Mesodermal cell (in vitro differentiated cells): ENCODE results near the gene WDR64.

Experiments
- H3K27ac ChIP-seq: 2 replicates; pipeline ENCODE4 v1.7.0; 2013; ENCODE audit warnings: mild to moderate bottlenecking, low read depth, low read length, moderate library complexity; ENCODE audit not compliant: severe bottlenecking
- H3K36me3 ChIP-seq: 2 replicates; pipeline ENCODE4 v1.7.1; 2013; ENCODE audit warnings: mild to moderate bottlenecking, low read length, moderate library complexity; ENCODE audit not compliant: control insufficient read depth, insufficient read depth
- H3K4me1 ChIP-seq: one replicate; pipeline ENCODE4 v1.7.1; 2013; ENCODE audit warnings: mild to moderate bottlenecking, low read length; ENCODE audit not compliant: insufficient read depth, control insufficient read depth, poor library complexity, severe bottlenecking
- H3K4me3 ChIP-seq: 2 replicates; pipeline ENCODE4 v1.7.0; 2013; ENCODE audit warnings: low read length, control low read depth, mild to moderate bottlenecking; ENCODE audit not compliant: insufficient read depth, poor library complexity, severe bottlenecking; ENCODE audit errors: extremely low read depth
- H3K9me3 ChIP-seq: 2 replicates; pipeline ENCODE4 v1.7.1; 2013; ENCODE audit warnings: mild to moderate bottlenecking, low read length, moderate library complexity; ENCODE audit not compliant: control insufficient read depth
- WGBS, 2 experiments: methylation state at CpG; one replicate each; pipeline ENCODE4 v1.1.5; 2013; ENCODE audit warnings: missing lambda C conversion rate in 2 of 2; ENCODE audit not compliant: insufficient coverage in 2 of 2; 5-methylcytosine and 5-hydroxymethylcytosine counted together

WDR64 gene

GRCh38 chr1:241738284-241739078 lies 86.4 kb downstream of the WDR64 start:
- H3K9me3 ChIP-seq = no peaks in the 10 kb centered on the region
- H3K4me3 ChIP-seq = no peak overlapping the region
- H3K27ac ChIP-seq = no peak overlapping the region
- no peaks in the 10 kb centered on the region for H3K36me3 ChIP-seq
- no peaks in the 10 kb centered on the region for H3K4me1 ChIP-seq
- 88 to 100% methylated on average over 4 to 5 of the region's 8 CpGs for WGBS, 2 experiments

GRCh38 chr1:241742084-241742483 lies 90.0 kb downstream of the WDR64 start:
- no peaks in the 10 kb centered on the region for H3K4me1 ChIP-seq
- H3K36me3 ChIP-seq = no peaks in the 10 kb centered on the region
- no peaks in the 10 kb centered on the region for H3K9me3 ChIP-seq
- 100% methylated on average over 1 of the region's 4 CpGs for WGBS, 2 experiments
- no peak overlapping the region for H3K27ac ChIP-seq
- no peak overlapping the region for H3K4me3 ChIP-seq

- Histone ChIP-seq H3K9me3 (peaks cover 3% of the 10 kb centered on the region), H3K36me3 (no peaks in the 10 kb centered on the region), H3K4me3 (no peak overlapping the region), H3K27ac (no peak overlapping the region), H3K4me1 (no peaks in the 10 kb centered on the region)
- 78 to 100% methylated on average over 1 of the region's 2 CpGs for WGBS, 2 experiments
These were observed 92.5 kb downstream of the WDR64 start for GRCh38 chr1:241744591-241744990.

DNA sequence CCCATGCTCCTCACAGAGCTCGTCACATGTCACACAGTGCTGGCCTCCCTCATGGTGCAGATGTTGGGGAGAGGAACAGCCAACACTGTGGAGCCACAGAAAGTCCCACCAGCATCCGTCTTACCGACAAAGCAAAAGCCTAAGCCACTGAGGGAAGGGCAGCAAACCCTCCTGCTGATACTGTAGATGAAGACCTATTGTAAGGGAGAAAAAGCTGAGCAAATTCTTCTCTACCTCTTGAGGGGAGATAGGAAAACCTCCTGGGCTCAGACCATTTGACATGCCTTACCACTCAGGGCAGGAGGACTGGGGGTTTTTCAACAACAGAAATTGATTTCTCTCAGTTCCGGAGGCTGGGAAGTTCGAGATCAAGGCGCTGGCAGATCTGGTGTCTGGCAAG lies 95.9 kb downstream of the WDR64 start:
- no peak overlapping the region for H3K4me3 ChIP-seq
- peaks cover 3% of the 10 kb centered on the region for H3K9me3 ChIP-seq
- no peaks in the 10 kb centered on the region for H3K36me3 ChIP-seq
- no peak overlapping the region for H3K27ac ChIP-seq
- WGBS, 2 experiments = 78 to 79% methylated on average over 5 to 6 of the region's 6 CpGs
- no peaks in the 10 kb centered on the region for H3K4me1 ChIP-seq

DNA sequence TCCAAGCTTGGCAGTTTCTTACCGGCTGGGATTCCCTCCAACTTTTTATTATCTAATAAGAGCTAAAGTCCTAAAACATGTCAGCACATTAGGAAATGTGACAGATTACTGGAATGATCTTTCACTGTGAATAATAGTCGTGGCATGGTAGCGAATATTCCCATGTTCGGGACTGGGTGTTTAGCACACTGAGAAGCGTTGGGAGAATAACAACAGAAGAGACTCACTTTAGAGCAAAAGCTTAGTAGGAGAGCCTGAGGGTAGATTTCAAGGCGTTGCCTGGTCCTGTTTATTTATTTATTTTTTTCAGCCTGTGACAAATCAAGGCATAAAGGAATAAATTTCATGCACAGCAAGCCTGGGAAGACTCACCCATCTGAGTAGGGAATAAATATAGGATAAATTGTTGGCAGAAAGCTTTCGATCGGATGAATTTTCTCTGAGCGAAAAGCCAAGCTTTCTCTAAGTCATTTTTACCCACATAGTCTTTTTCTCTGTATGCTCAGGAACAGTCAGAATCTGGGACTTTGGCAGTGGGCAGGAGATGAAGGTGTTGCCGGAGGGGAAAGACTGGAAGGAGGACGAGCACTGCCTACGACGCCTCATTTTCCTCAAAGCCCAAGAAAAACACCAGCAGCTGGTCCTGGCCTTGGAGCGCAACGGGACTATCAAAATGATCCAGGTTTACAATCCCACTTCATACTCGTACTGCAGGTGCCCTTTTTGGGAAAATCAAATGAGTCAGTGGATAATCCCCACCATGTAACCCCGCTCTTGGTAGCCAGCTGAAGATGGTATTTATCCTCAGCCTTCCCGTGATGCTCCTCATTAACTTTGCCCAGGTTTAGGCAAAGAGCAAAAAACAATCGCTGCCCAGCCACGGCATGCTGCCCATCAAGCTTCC lies 97.2 kb downstream of the WDR64 start:
- Histone ChIP-seq H3K4me1 (no peaks in the 10 kb centered on the region), H3K4me3 (no peak overlapping the region), H3K9me3 (peaks cover 3% of the 10 kb centered on the region), H3K36me3 (no peaks in the 10 kb centered on the region), H3K27ac (no peak overlapping the region)
- WGBS, 2 experiments = 84 to 95% methylated on average over 13 to 14 of the region's 20 CpGs

DNA sequence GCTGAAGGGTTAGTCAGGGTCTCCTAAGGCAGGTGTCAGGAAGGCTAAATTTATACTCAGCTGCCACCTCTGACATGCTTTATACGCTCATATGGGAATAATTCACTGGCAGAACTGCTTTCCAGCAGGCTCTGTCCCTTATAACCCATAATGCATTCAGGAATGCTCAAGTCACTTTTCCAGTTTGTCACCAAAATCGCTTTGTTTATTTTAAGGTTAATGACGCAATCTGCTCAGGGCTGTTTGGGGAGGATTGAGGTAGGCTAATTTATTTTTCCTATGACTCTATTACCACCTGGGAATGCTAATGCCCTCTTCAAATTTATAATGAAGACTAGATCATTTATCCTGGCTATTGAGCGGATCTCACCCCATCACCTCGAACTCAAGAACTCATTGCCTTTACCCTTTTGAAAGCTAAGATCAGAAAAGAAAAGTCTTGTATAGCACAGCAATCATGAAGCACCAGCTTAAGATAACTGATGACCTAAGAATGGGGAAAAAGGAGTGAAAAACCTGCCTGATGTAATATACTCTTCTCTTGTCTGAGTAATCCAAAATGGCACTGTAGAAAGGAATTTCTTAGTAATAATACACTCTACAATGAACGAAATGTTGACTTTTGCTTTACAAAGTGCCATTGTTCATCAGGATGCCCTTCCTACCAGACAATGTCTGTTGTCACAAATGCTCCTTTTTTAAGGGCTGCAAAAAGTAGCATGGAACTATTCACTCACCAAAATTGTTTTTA lies 98.0 kb downstream of the WDR64 start:
- Histone ChIP-seq H3K27ac (no peak overlapping the region), H3K9me3 (peaks cover 3% of the 10 kb centered on the region), H3K4me3 (no peak overlapping the region), H3K36me3 (no peaks in the 10 kb centered on the region), H3K4me1 (no peaks in the 10 kb centered on the region)
- 95 to 96% methylated on average over 2 to 3 of the region's 6 CpGs for WGBS, 2 experiments

DNA sequence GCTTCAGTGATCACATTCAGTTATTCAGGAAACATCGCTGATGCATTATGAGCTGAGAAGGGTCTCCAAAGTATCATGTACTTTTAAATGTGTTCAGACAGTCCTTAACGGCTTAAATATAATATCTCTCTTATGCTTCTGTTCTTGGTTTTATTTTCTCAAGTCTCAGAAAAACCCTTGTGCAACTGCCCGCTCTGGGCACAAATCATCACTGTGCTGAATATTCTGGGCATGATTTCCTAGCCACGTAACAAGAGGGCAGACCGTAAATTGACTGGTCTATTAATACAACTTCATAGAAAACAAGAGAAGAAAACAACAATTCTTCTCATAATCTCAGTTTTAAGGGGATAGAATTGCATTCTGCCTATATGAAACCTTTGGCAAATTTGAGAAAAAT lies 99.4 kb downstream of the WDR64 start:
- no peak overlapping the region for H3K4me3 ChIP-seq
- no peaks in the 10 kb centered on the region for H3K36me3 ChIP-seq
- H3K4me1 ChIP-seq = no peaks in the 10 kb centered on the region
- no peak overlapping the region for H3K27ac ChIP-seq
- H3K9me3 ChIP-seq = peaks cover 3% of the 10 kb centered on the region
- WGBS, 2 experiments = 96 to 100% methylated on average over 2 to 3 of the region's 5 CpGs

GRCh38 chr1:241762713-241763339 lies 110.7 kb downstream of the WDR64 start:
- no peak overlapping the region for H3K4me3 ChIP-seq
- no CpG with 5 or more reads among the region's 3 CpGs for WGBS, 2 experiments
- no peaks in the 10 kb centered on the region for H3K36me3 ChIP-seq
- no peak overlapping the region for H3K27ac ChIP-seq
- no peaks in the 10 kb centered on the region for H3K4me1 ChIP-seq
- no peaks in the 10 kb centered on the region for H3K9me3 ChIP-seq

DNA sequence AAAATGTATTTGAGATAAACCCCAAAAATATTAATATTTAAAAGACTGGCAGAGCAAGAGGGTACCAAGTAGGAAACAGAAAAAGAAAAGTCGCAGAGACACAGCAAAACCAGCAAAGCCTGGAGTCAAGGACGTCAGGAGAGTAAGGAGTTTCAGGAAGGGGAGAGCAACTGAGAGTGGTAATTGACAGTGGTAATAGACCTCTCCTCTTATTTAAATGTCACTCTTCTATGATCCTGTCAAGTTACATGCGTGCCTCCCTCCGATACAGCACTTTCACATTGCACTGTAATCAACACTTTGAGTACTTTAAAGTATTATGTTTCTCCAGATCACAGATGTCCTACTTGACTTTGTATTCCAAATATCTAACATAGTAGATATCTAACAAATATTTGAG lies 113.3 kb downstream of the WDR64 start:
- Histone ChIP-seq H3K4me3 (no peak overlapping the region), H3K27ac (no peak overlapping the region), H3K9me3 (no peaks in the 10 kb centered on the region), H3K4me1 (no peaks in the 10 kb centered on the region), H3K36me3 (no peaks in the 10 kb centered on the region)
- WGBS, 2 experiments = 61 to 75% methylated on average over 2 of the region's 4 CpGs

- no peaks in the 10 kb centered on the region for H3K4me1 ChIP-seq
- H3K27ac ChIP-seq = no peak overlapping the region
These were observed 115.7 kb downstream of the WDR64 start for GRCh38 chr1:241767737-241768136.

More at GRCh38 chr1:241767737-241768136, 115.7 kb downstream of the WDR64 start:
- Histone ChIP-seq H3K9me3 (no peaks in the 10 kb centered on the region), H3K4me3 (no peak overlapping the region), H3K36me3 (no peaks in the 10 kb centered on the region)
- 50% methylated on average over 1 of the region's 2 CpGs; no CpG with 5 or more reads in 1 of the 2 experiments for WGBS, 2 experiments
